IMR-90 (cell line): ENCODE data around the gene COL9A2. TPM values are rescaled to one million over a fixed set of nuclear protein-coding genes. Genes with fewer than 3 reads are reported as not detected.
"Not testable (repeated sequence)": the region's sequence is repeated elsewhere in the genome, so short reads cannot be mapped to it uniquely, and the experiment has no call there.

Source experiments
- ATAC-seq: fragments of 200-7000 bp; cut with Tn5 transposase; 2 replicates; pipeline ENCODE4 v1.9.1; 2020; ENCODE audit warnings: low read depth, mild to moderate bottlenecking, moderate library complexity
- BruUV-seq: library from RNA; stranded (reverse); fragments of 400-500 nt; replicated peaks from 2 replicates; lab custom pipeline; 2021; lab: Mats Ljungman, UMichigan
- CTCF ChIA-PET: fragments of 300-600 bp; formaldehyde crosslinking; extraction: SDS; loops from one replicate; lab custom pipeline; 2021; ENCODE audit warnings: antibody characterized with exemption; lab: Yijun Ruan, JAX
- POLR2A ChIA-PET: fragments of 300-600 bp; sonication (Branson Sonifier 250); formaldehyde crosslinking; loops from one replicate; lab custom pipeline; 2022; ENCODE audit warnings: antibody characterized with exemption; ENCODE audit not compliant: unreplicated experiment; lab: Charles Lee
- DNase-seq: peaks from one replicate; pipeline ENCODE4 v3.0.0; 2013
- H2AFZ ChIP-seq: replicated peaks from 2 replicates; pipeline ENCODE3; 2013; ENCODE audit warnings: low read length, mild to moderate bottlenecking; ENCODE audit not compliant: poor library complexity
- H2AK5ac ChIP-seq: 2 replicates; pipeline ENCODE4 v1.6.1; 2013; ENCODE audit warnings: low read depth, low read length, inconsistent platforms
- H2AK9ac ChIP-seq: replicated peaks from 2 replicates; pipeline ENCODE3; 2013; ENCODE audit warnings: mild to moderate bottlenecking, low read depth, low read length, moderate library complexity; ENCODE audit not compliant: poor library complexity
- H2BK120ac ChIP-seq: 2 replicates; pipeline ENCODE4 v1.6.1; 2013; ENCODE audit warnings: low read depth, low read length, inconsistent platforms
- H2BK15ac ChIP-seq: 3 replicates; pipeline ENCODE4 v1.6.1; 2013; ENCODE audit warnings: low read depth, low read length, inconsistent platforms
- H2BK20ac ChIP-seq: 2 replicates; pipeline ENCODE4 v1.6.1; 2013; ENCODE audit warnings: low read depth, mild to moderate bottlenecking, inconsistent platforms, low read length, moderate library complexity
- H2BK5ac ChIP-seq: 2 replicates; pipeline ENCODE4 v1.6.1; 2013; ENCODE audit warnings: mild to moderate bottlenecking, low read depth, low read length, inconsistent platforms; ENCODE audit not compliant: poor library complexity, severe bottlenecking
- H3K14ac ChIP-seq: replicated peaks from 2 replicates; pipeline ENCODE4 v1.6.1; 2013; ENCODE audit warnings: low read depth, low read length, inconsistent platforms
- H3K18ac ChIP-seq: 2 replicates; pipeline ENCODE4 v1.6.1; 2013; ENCODE audit warnings: low read depth, low read length, control low read depth
- H3K23ac ChIP-seq: 2 replicates; pipeline ENCODE4 v1.6.1; 2013; ENCODE audit warnings: low read depth, low read length, inconsistent platforms
- H3K27ac ChIP-seq: 2 replicates; pipeline ENCODE4 v1.5.1; 2013; ENCODE audit warnings: mild to moderate bottlenecking, control low read depth, low read length; ENCODE audit not compliant: insufficient read depth
- H3K27me3 ChIP-seq: 2 replicates; pipeline ENCODE4 v1.6.1; 2013; ENCODE audit warnings: low read length; ENCODE audit not compliant: control insufficient read depth, insufficient read depth
- H3K36me3 ChIP-seq: 2 replicates; pipeline ENCODE4 v1.6.1; 2013; ENCODE audit warnings: low read length, mixed read lengths; ENCODE audit not compliant: control insufficient read depth, insufficient read depth
- H3K4ac ChIP-seq: 2 replicates; pipeline ENCODE4 v1.6.1; 2013; ENCODE audit warnings: low read depth, low read length, inconsistent platforms
- H3K4me1 ChIP-seq: 2 replicates; pipeline ENCODE4 v1.6.1; 2013; ENCODE audit warnings: low read length, mixed read lengths; ENCODE audit not compliant: control insufficient read depth, insufficient read depth
- H3K4me2 ChIP-seq: 2 replicates; pipeline ENCODE4 v1.6.1; 2013; ENCODE audit warnings: low read depth, mild to moderate bottlenecking, control low read depth, low read length, moderate library complexity
- H3K4me3 ChIP-seq: 2 replicates; pipeline ENCODE4 v1.5.1; 2013; ENCODE audit warnings: low read depth, mild to moderate bottlenecking, control low read depth, low read length, moderate library complexity; ENCODE audit not compliant: insufficient read depth
- H3K56ac ChIP-seq: 2 replicates; pipeline ENCODE4 v1.6.1; 2013; ENCODE audit warnings: low read length, inconsistent platforms; ENCODE audit not compliant: insufficient read depth; ENCODE audit errors: extremely low read depth
- H3K79me1 ChIP-seq, 2 experiments: 2 replicates each; pipeline ENCODE4 v1.6.1; 2013; ENCODE audit warnings: low read length in 2 of 2, inconsistent platforms in 1 of 2, low read depth in 1 of 2
- H3K9ac ChIP-seq: 2 replicates; pipeline ENCODE4 v1.6.1; 2013; ENCODE audit warnings: low read depth, low read length, control low read depth
- H3K9me1 ChIP-seq: 2 replicates; pipeline ENCODE4 v1.6.1; 2013; ENCODE audit warnings: low read length, inconsistent platforms; ENCODE audit not compliant: insufficient read depth
- H3K9me3 ChIP-seq: 2 replicates; pipeline ENCODE4 v1.6.1; 2013; ENCODE audit warnings: low read length; ENCODE audit not compliant: control insufficient read depth, insufficient read depth
- H4K20me1 ChIP-seq: 2 replicates; pipeline ENCODE4 v1.6.1; 2013; ENCODE audit warnings: low read length, inconsistent platforms; ENCODE audit not compliant: insufficient read depth
- H4K5ac ChIP-seq: 2 replicates; pipeline ENCODE4 v1.6.1; 2013; ENCODE audit warnings: mild to moderate bottlenecking, low read depth, low read length, control low read depth
- H4K8ac ChIP-seq, 2 experiments: 2 replicates each; pipeline ENCODE4 v1.6.1; 2013; ENCODE audit warnings: low read depth in 2 of 2, low read length in 2 of 2, control low read depth in 1 of 2, inconsistent platforms in 1 of 2
- H4K91ac ChIP-seq: 2 replicates; pipeline ENCODE4 v1.6.1; 2013; ENCODE audit warnings: low read depth, low read length, inconsistent platforms; ENCODE audit not compliant: insufficient read depth
- CEBPB ChIP-seq: IDR thresholded peaks from 2 replicates; pipeline ENCODE4 v1.6.1; 2012; ENCODE audit warnings: low read depth, low read length, improper control_type of control experiment
- ELK1 ChIP-seq: fragments of 150-350 bp; IDR thresholded peaks from 2 replicates; pipeline ENCODE4 v1.6.1; 2016; ENCODE audit warnings: low read depth, mild to moderate bottlenecking, low read length, moderate library complexity, borderline replicate concordance
- FOS ChIP-seq: fragments of 150-350 bp; IDR thresholded peaks from 2 replicates; pipeline ENCODE4 v1.6.1; 2016; ENCODE audit warnings: low read depth, low read length
- MAZ ChIP-seq: IDR thresholded peaks from 2 replicates; pipeline ENCODE4 v1.6.1; 2012; ENCODE audit warnings: low read depth, mild to moderate bottlenecking, low read length, improper control_type of control experiment, moderate library complexity, borderline replicate concordance
- RAD21 ChIP-seq: IDR thresholded peaks from 2 replicates; pipeline ENCODE4 v1.6.1; 2012; ENCODE audit warnings: low read length, improper control_type of control experiment
- RFX5 ChIP-seq: IDR thresholded peaks from 2 replicates; pipeline ENCODE4 v1.8.0; 2012; ENCODE audit warnings: low read depth, mild to moderate bottlenecking, low read length, moderate library complexity
- WGBS, 2 experiments: methylation state at CpG; one replicate each; pipeline versions ENCODE4 v1.1.5 to v1.1.7; 2013; ENCODE audit warnings: missing lambda C conversion rate in 2 of 2; ENCODE audit not compliant: insufficient read length in 1 of 2; ENCODE audit errors: extremely low coverage in 2 of 2; 5-methylcytosine and 5-hydroxymethylcytosine counted together
- dilution Hi-C: fragments of 300-500 bp; cut with HindIII; formaldehyde crosslinking; loops from one replicate; pipeline ENCODE4 v1.14.3; 2018; ENCODE audit warnings: low sequenced_read_pairs; ENCODE audit not compliant: unreplicated experiment
- in situ Hi-C: fragments of 300-500 bp; cut with MboI; formaldehyde crosslinking; loops from 3 replicates; pipeline ENCODE4 v1.14.3; 2019; ENCODE audit warnings: low sequenced_read_pairs, inconsistent platforms, mixed read lengths
- intact Hi-C: fragments of 100-400 bp; cut with micrococcal nuclease; formaldehyde crosslinking; loops from 2 replicates; pipeline ENCODE4 v1.10.0; 2022
- polyA plus RNA-seq, 3 experiments: library from polyadenylated mRNA; depleted of rRNA; stranded (reverse); fragments of >200 nt; gene quantifications; 2 replicates each; pipeline ENCODE4 v1.2.3, GENCODE V29; 2012; ENCODE audit warnings: low replicate concordance in 1 of 3
- total RNA-seq: library from RNA; depleted of rRNA; stranded (reverse); fragments of >200 nt; gene quantifications from 2 replicates; pipeline ENCODE4 v1.2.3, GENCODE V29; 2012

Gene COL9A2
- total and polyA plus RNA-seq, 2 of the 4 experiments (the other 2 are of a cell fraction): 0.90 to 1.6 TPM

DNA sequence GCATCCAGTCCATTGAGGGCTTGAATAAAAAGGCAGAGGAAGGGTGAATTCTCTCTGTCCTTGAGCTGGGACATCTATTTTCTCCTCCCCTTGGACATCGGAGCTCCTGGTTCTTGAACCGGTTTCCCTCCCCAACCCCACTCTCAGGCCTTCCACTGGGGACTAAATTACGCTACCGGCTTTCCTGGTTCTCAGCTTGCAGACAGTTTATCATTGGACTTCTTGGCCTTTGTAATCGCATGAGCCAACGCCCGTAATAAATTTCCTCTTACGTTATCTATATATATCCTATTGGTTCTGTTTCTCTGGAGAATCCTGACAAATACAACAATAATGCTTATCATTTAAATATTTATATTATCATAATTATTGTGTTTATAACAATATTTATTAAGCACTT, 20.4 kb upstream of the COL9A2 start (continued):
- no peak for TF ChIP-seq ELK1
- TF ChIP-seq RFX5: no peak
- no peak for TF ChIP-seq CEBPB

DNA sequence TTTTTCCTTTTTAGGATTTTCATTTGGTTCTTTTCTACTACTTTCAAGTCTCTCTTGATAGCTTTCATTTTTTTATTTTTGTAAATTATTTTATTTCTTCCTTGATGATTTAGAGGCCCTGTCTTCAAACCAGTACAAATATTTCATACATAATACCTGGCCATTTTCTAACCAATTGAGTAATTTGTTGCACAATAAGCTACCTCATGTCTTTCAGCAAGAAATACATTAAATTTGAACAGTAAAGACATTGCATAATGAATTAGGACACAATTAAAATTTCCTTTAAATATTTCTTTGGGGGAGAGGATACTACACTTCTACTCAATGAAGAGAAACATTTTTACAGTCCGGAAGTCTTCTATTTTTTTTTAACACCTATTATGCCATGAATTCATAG, 15.6 kb upstream of the COL9A2 start:
- Histone ChIP-seq H3K4me3 (no peak overlapping the region), H3K9me1 (no peaks in the 10 kb centered on the region), H3K9ac (no peak overlapping the region), H3K56ac (no peak overlapping the region), H2AK9ac (no peak overlapping the region), H3K79me1 (no peaks in the 10 kb centered on the region), H3K14ac (no peak overlapping the region), H2BK15ac (no peak overlapping the region), H2AFZ (no peak overlapping the region), H2BK120ac (no peak overlapping the region), H3K4ac (no peak overlapping the region), H3K18ac (no peak overlapping the region), H3K4me2 (no peak overlapping the region), H2BK20ac (no peak overlapping the region), H4K8ac (no peak overlapping the region), H3K23ac (no peak overlapping the region), H3K9me3 (0 out of 2 replicates have a peak, but pooled peaks cover 2% of the 10 kb centered on the region), H4K20me1 (no peaks in the 10 kb centered on the region), H3K36me3 (no peaks in the 10 kb centered on the region), H4K91ac (no peak overlapping the region), H4K5ac (no peak overlapping the region), H2AK5ac (no peak overlapping the region), H2BK5ac (no peak overlapping the region), H3K4me1 (no peaks in the 10 kb centered on the region), H3K27me3 (no peaks in the 10 kb centered on the region), H3K27ac (no peak overlapping the region)
- in situ Hi-C loops: no loop called here
- no peak for TF ChIP-seq MAZ
- peak; percentile 30; the same call in 1 of the 2 replicates for TF ChIP-seq CEBPB
- no peak for TF ChIP-seq FOS
- no peak for TF ChIP-seq RAD21
- ATAC-seq (no peak), DNase-seq (no peak)
- POLR2A ChIA-PET: no interaction called here
- intact Hi-C loops: no loop called here
- no TSS peak for BruUV-seq
- WGBS, 2 experiments: no CpG with 5 or more reads among the region's 1 CpG
- CTCF ChIA-PET: interaction anchor here (0.6 to 1.5 kb wide), 2 partner anchors 91 to 180 kb away, joined by 3 to 5 read pairs; no protein-coding TSS in a partner anchor
- dilution Hi-C loops: no loop called here

- H3K9me3 ChIP-seq, intact Hi-C loops, H2BK5ac ChIP-seq, dilution Hi-C loops, POLR2A ChIA-PET, H3K79me1 ChIP-seq, H3K18ac ChIP-seq, H3K9me1 ChIP-seq, H3K27me3 ChIP-seq, H3K23ac ChIP-seq, H3K27ac ChIP-seq, H4K91ac ChIP-seq, H4K20me1 ChIP-seq, H3K36me3 ChIP-seq, H2AFZ ChIP-seq, BruUV-seq, ATAC-seq, H4K5ac ChIP-seq, H2BK15ac ChIP-seq, in situ Hi-C loops, H3K56ac ChIP-seq, H3K4ac ChIP-seq, H3K14ac ChIP-seq, DNase-seq, H2AK9ac ChIP-seq, H3K4me1 ChIP-seq, H3K4me2 ChIP-seq, H3K4me3 ChIP-seq, H4K8ac ChIP-seq, H2BK20ac ChIP-seq, H2AK5ac ChIP-seq, H3K9ac ChIP-seq, H2BK120ac ChIP-seq: not testable (repeated sequence)
- CTCF ChIA-PET: interaction anchor here (1.5 kb wide), 1 partner anchor 179 kb away, joined by 5 read pairs; no protein-coding TSS in a partner anchor
- WGBS, 2 experiments: no CpG with 5 or more reads among the region's 1 CpG
Observed at GRCh38 chr1:40331403-40331802, 14.3 kb upstream of the COL9A2 start.
